GM19238 (cell line): Measurements from ENCODE around the gene RSRC2.
A peak's percentile ranks its signal among the peaks of the same experiment; 100 is the strongest.
"Not testable (repeated sequence)": the region's sequence is repeated elsewhere in the genome, so short reads cannot be mapped to it uniquely, and the experiment has no call there.

ENCODE experiments used
- DNase-seq: peaks from one replicate; pipeline ENCODE4 v3.0.0; 2011; ENCODE audit warnings: low spot score; ENCODE audit not compliant: insufficient read length

Gene RSRC2

DNA sequence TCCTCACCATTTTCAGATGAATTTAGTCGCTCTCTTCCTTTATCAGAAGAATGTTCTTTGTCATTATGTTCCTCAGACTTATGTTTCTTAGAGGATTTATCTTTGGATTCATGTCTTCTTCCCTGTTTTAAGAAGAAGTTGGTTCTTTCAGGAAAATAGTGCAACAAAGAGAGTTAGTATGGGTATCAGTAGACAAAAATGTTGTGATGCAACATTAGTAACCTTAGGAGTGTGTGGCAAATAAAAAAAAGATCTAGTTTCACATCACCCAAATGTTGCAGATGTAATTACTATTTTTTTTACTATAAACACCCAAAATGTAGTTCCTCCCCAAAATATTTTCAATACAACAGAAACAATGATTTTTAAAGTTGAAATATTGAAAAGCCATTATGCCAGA, 7.8 kb downstream of the RSRC2 start:
- no peak for DNase-seq

- no peak for DNase-seq
Measured at GRCh38 chr12:122517877-122518276, 8.9 kb downstream of the RSRC2 start.

GRCh38 chr12:122516544-122517361, 10.0 kb downstream of the RSRC2 start:
- DNase-seq: no peak

GRCh38 chr12:122515275-122515674, 11.5 kb downstream of the RSRC2 start:
- DNase-seq: no peak

DNA sequence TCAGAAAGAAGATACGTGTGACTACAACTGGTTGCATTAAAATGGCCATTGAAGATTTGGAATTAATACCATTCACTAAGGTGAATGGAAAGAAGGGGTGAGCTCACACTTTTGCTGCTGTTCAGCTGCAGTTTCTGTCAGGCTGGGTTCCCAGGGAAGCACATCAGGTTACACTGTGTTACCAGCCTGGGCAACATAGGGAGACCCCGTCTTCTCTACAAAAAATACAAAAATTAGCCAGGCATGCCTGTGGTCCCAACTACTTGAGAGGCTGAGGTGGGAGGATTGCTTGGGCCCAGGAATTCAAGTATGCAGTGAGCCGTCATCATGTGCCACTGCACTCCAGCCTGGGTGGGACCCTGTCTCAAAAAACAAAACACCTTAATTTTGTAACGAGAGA, 13.1 kb downstream of the RSRC2 start:
- DNase-seq: no peak

GRCh38 chr12:122513028-122513427, 13.7 kb downstream of the RSRC2 start:
- DNase-seq: not testable (repeated sequence)

DNA sequence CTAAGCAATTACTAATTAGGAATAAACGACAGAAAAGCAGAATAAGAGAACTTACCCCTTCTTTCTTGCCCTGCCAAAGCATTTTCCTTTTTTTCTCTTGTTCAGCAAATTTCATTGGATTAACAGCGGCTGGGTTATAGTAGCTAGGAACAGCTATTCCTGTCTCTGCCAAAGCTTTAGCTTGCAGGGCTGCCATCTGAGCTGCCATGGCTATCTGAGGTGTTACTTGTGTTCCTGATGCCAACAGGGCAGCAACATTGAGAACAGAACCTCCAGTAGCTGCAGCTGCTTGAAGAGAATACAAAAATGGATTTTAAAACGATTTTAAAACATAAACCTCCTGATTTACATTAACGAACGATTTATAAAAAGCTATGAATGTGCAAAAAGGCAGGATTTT, 18.6 kb downstream of the RSRC2 start:
- DNase-seq: no peak

GRCh38 chr12:122506393-122506938, 20.3 kb downstream of the RSRC2 start:
- DNase-seq: no peak

DNA sequence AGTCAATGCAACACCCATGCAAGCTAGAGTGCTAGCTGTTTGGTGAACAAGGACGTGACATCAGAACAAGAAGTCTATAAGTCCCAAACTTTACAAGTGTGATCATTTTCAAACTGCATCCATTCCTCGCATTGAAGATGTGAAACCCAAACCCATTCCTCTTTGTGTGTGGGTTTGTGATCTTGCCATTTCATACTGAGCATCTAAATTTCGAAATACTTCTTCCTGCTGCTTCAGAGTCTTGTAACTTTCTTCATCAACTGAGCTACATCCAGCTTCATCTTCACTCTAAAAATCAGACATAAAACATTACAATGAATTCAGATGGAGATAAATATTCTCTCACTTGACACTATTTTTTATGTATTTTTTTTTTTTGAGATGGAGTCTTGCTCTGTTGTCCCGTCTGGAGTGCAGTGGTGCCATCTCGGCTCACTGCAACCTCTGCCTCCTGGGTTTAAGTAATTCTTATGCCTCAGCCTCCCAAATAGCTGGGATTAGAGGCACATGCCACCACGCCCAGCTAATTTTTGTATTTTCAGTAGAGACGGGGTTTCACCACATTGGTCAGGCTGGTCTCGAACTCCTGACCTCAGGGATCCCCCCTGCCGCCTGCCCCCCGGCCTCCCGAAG, 21.2 kb downstream of the RSRC2 start:
- DNase-seq: no peak

DNA sequence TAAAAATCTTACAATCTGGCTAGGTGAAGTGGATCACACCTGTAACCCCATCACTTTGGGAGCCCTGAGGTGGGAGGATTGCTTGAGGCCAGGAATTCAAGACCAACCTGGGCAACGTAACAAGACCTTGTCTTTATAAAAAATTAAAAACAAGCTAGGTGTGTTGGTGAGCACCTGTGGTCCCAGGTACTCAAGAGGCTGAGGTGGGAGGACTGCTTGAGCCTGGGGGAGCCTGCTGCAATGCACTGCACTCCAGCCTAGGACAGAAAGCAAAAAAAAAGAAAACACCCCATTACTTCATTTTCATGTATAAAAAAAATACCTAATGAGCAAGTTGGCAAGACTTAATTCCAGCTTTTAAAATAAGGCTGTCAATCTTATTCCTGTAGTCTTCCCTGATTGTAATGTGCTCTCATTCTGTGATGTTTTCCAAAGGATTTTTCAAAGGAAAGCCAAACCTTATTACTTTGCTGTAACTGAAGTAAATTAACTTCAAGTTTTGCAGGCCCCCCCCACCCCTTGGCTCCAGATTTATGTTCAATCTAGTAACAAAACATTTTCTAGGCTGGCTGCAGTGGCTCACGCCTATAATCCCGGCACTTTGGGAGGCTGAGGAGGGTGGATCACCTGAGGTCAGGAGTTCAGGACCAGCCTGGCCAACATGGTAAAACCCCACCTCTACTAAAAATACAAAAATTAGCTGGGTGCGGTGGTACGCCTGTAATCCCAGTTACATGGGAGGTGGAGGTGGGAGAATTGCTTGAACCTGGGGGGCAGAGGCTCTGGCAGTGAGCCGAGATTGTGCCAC, 22.7 kb downstream of the RSRC2 start:
- no peak for DNase-seq

- DNase-seq: no peak
Measured at GRCh38 chr12:122503147-122503751, 23.5 kb downstream of the RSRC2 start.

DNA sequence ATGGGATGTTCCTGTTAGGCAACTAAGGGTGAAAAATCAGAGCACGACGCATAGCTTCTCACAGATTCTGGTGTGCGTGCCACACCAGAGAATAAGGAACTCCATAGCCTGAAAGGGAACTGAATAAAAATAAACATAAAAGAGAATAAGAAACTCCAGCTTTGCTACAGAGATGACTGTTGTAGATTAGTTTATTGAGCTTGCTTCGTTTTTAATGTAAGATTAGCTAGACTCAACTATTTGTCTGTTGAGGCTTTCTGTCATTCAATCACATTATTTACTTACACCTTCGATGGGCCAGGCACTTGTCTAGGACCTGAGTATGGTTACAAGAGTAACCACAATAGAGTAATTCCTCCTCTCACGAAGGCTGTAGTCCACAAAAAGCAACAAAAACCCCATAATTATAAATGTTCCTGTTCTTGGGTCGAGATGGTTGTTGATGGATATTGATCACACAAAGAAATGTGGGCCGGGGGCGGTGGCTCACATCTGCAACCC, 25.2 kb downstream of the RSRC2 start:
- no peak for DNase-seq

DNA sequence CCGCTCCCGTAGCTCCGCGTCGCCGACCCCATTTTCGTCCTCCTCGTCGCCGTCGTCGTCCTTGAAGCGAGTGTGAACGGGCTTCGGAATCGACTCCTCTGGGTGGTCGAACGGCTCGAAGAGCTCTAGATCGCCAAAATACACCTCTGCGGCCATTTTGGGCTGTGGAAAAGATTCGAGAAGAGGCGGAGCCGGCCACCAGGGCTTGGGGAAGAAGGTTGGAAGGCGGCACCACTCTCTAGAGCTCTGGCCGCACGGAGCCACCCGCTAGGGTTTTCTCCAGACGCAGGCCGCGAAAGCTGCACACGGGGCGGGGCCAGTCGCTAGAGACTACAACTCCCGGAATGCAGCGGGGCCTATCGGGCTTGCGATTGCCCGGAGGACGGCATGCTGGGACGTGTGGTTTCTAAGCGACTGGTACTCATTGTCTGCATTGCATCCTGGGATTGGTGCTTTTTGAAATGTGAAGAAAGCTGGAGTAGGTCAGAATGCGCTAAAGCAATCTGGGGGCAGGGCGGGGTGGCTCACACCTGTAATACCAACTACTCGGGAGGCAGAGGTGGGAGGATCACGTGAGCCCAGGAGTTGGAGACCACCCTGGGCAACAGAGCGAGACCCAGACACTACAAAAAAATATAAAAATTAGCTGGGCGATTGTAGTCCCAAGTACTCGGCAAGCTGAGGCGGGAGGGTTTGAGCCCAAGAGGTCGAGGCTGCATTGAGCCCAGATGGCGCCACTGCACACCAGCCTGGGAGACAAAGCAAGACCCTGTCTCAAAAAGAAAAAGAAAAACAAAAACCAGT, 25.8 kb downstream of the RSRC2 start, which contains the start of gene ZCCHC8:
Gene ZCCHC8 (minus strand): TSS at position 248 of the 804 bp plus-strand sequence. CDS start 92 bp downstream, at position 156.
- DNase-seq: peak; percentile 87

DNA sequence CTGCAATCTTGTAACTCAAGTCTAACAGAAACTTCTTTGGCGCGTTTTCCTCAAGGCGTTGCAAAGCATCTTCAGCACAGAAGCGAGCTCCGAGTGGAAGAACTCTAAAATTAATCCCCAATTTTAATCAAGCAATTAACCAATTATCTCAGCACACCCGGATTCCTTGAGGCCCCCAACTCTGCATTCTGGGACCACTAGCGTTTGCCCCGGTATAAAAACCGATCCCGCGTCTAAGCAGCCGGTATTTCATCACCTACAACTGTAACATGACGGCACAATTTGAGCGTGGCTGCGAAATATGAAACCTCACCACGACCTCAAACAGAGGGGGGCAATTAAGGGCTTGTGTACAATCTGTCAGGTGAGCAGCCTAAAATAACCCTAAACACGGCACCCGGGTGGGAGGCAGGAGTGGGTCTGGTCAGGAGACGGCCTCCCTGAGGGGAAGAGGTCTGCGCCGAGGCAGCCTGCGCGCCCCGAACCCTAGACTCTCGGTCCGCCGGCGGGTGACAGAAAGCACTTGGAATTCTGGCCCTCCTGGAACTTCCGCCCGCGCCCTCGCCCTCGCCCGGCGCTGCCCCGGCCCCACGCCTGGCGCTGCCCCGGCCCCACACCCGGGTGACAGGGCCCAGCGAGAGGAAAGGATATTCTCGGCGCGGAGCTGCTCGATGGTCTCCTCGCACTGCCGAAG, 26.6 kb downstream of the RSRC2 start:
- peak; percentile 18 for DNase-seq

- no peak for DNase-seq
Measured at GRCh38 chr12:122495258-122495657, 31.5 kb downstream of the RSRC2 start.

DNA sequence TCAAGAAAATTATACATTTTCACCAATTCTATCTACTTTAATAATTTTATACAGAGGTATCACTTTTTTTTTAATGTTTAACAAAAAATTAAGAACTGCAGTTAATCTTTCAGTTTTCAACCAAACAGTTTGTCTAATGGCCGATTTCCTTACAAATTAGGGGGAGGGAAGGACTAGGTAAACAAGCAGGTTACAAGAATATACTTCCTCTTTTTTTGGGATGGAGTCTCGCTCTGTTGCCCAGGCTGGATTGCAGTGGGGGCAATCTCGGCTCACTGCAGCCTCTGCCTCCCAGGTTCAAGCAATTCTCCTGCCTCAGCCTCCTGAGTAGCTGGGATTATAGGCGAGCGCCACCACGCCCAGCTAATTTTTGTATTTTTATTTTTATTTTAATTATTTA, 33.5 kb downstream of the RSRC2 start:
- DNase-seq: not testable (repeated sequence)

GRCh38 chr12:122491991-122492390, 34.7 kb downstream of the RSRC2 start:
- DNase-seq: no peak

DNA sequence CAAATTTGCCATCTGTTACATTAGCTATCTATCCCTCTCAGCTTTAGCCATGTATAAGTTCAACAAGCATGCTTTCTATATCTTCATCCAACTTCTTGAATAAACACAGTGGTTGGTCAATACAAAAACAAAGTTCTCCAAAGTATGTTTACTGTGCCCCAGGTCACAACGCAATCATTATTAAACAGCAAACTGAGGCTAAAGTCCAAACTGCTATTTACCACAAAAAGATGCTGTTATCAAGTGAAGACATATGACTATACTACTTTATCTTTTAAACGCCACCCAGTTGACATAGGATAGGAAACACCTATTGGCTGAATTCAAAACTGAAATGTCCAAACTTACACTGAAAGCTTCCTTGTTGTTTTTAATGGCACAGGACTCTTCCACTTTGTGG, 37.7 kb downstream of the RSRC2 start:
- no peak for DNase-seq

DNA sequence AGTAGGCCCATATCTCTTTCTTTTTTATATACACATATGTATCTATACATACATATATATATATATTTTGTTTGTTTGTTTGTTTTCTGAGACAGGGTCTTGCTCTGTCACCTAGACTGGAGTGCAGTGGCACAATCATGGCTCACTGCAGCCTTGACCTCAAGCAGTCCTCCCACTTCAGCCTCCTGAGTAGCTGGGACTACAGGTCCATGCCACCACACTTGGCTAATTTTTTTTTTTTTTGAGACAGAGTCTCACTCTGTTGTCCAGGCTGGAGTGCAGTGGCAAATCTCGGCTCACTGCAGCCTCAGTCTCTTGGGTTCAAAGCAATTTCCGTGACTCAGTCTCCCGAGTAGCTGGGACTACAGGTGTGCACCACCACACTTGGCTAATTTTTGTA, 38.9 kb downstream of the RSRC2 start:
- DNase-seq: not testable (repeated sequence)
